Loucy (cell line): ENCODE measurements around the gene SND1.

Source experiments
- H2AFZ ChIP-seq: fragments of 200-600 bp; sonication (generic); 2 replicates; pipeline ENCODE4 v1.6.0; 2016; ENCODE audit warnings: antibody characterized with exemption, mild to moderate bottlenecking, low read length, moderate library complexity
- H3F3A ChIP-seq: fragments of 200-600 bp; 2 replicates; pipeline ENCODE4 v1.6.0; 2016; ENCODE audit warnings: antibody characterized with exemption, low read depth, mild to moderate bottlenecking
- H3K27me3 ChIP-seq: fragments of 200-600 bp; sonication (generic); 2 replicates; pipeline ENCODE4 v1.6.1; 2014; ENCODE audit warnings: low read length, mild to moderate bottlenecking; ENCODE audit not compliant: insufficient read depth, poor library complexity, severe bottlenecking
- H3K36me3 ChIP-seq: fragments of 200-600 bp; sonication (generic); 2 replicates; pipeline ENCODE4 v1.6.1; 2016; ENCODE audit warnings: low read length; ENCODE audit not compliant: insufficient read depth
- H3K4me1 ChIP-seq: fragments of 200-600 bp; sonication (generic); 2 replicates; pipeline ENCODE4 v1.5.1; 2014; ENCODE audit warnings: low read length, mild to moderate bottlenecking; ENCODE audit not compliant: insufficient read depth, poor library complexity, severe bottlenecking
- H3K4me2 ChIP-seq: fragments of 200-600 bp; sonication (generic); 2 replicates; pipeline ENCODE4 v1.6.0; 2014; ENCODE audit warnings: antibody characterized with exemption, low read length, low read depth, mild to moderate bottlenecking; ENCODE audit not compliant: poor library complexity, severe bottlenecking
- H3K4me3 ChIP-seq: fragments of 200-600 bp; sonication (generic); 2 replicates; pipeline ENCODE4 v1.5.1; 2014; ENCODE audit warnings: low read length, mild to moderate bottlenecking, mixed read lengths; ENCODE audit not compliant: poor library complexity, severe bottlenecking
- H3K79me2 ChIP-seq: fragments of 200-600 bp; sonication (generic); 2 replicates; pipeline ENCODE4 v1.6.1; 2014; ENCODE audit warnings: low read length; ENCODE audit not compliant: insufficient read depth
- H3K9ac ChIP-seq: fragments of 200-600 bp; sonication (generic); 2 replicates; pipeline ENCODE4 v1.6.0; 2014; ENCODE audit warnings: mild to moderate bottlenecking, low read depth, low read length, moderate library complexity; ENCODE audit not compliant: poor library complexity, severe bottlenecking
- H3K9me2 ChIP-seq: fragments of 200-600 bp; sonication (generic); replicated peaks from 2 replicates; pipeline ENCODE4 v1.6.1; 2016; ENCODE audit warnings: low read depth, low read length, mixed read lengths
- H3K9me3 ChIP-seq: fragments of 200-600 bp; sonication (generic); 2 replicates; pipeline ENCODE4 v1.6.1; 2014; ENCODE audit warnings: mild to moderate bottlenecking, antibody characterized with exemption, low read length, low read depth; ENCODE audit not compliant: insufficient read depth
- H4K20me1 ChIP-seq: fragments of 200-600 bp; sonication (generic); 2 replicates; pipeline ENCODE4 v1.6.0; 2014; ENCODE audit warnings: antibody characterized with exemption, low read length, mild to moderate bottlenecking; ENCODE audit not compliant: insufficient read depth, poor library complexity, severe bottlenecking
- CTCF ChIP-seq: fragments of 200-600 bp; sonication (generic); conservative IDR thresholded peaks from 2 replicates; pipeline ENCODE4 v1.5.1; 2014; ENCODE audit warnings: mild to moderate bottlenecking, antibody characterized with exemption, low read length
- EZH2phosphoT487 ChIP-seq: fragments of 200-600 bp; IDR thresholded peaks from 2 replicates; pipeline ENCODE4 v1.6.1; 2018; ENCODE audit warnings: antibody characterized with exemption, mild to moderate bottlenecking, moderate library complexity, borderline replicate concordance

SND1 gene

GRCh38 chr7:127918130-127918529, 266.1 kb downstream of the SND1 start:
- H3K36me3 ChIP-seq = no peaks in the 10 kb centered on the region
- no peak overlapping the region for H3K9ac ChIP-seq
- TF ChIP-seq EZH2phosphoT487 (no peak), CTCF (no peak)
- no peaks in the 10 kb centered on the region for H3K4me1 ChIP-seq
- no peaks in the 10 kb centered on the region for H3K27me3 ChIP-seq
- H3K4me2 ChIP-seq = no peak overlapping the region
- H3K4me3 ChIP-seq = no peak overlapping the region
- no peaks in the 10 kb centered on the region for H3K9me2 ChIP-seq
- H3F3A ChIP-seq = no peaks in the 10 kb centered on the region
- no peak overlapping the region for H2AFZ ChIP-seq
- H4K20me1 ChIP-seq = peaks cover 5% of the 10 kb centered on the region
- H3K79me2 ChIP-seq = no peaks in the 10 kb centered on the region; the same call in 1 of the 2 replicates
- H3K9me3 ChIP-seq = no peaks in the 10 kb centered on the region

GRCh38 chr7:127920787-127921438, 268.9 kb downstream of the SND1 start:
- TF ChIP-seq CTCF = no peak
- no peak for TF ChIP-seq EZH2phosphoT487
- no peaks in the 10 kb centered on the region for H3K4me1 ChIP-seq
- no peaks in the 10 kb centered on the region for H3K27me3 ChIP-seq
- no peak overlapping the region for H3K4me2 ChIP-seq
- no peak overlapping the region for H3K4me3 ChIP-seq
- H2AFZ ChIP-seq = no peak overlapping the region
- H3K9me3 ChIP-seq = no peaks in the 10 kb centered on the region
- no peaks in the 10 kb centered on the region; the same call in 1 of the 2 replicates for H3K79me2 ChIP-seq
- no peak overlapping the region for H3K9ac ChIP-seq
- peaks cover 5% of the 10 kb centered on the region for H4K20me1 ChIP-seq
- H3F3A ChIP-seq = no peaks in the 10 kb centered on the region
- H3K9me2 ChIP-seq = no peaks in the 10 kb centered on the region
- no peaks in the 10 kb centered on the region for H3K36me3 ChIP-seq

GRCh38 chr7:127922656-127923055, 270.7 kb downstream of the SND1 start:
- Histone ChIP-seq H3K27me3 (no peaks in the 10 kb centered on the region), H3K9me3 (no peaks in the 10 kb centered on the region), H3K79me2 (peaks cover 5% of the 10 kb centered on the region; the same call in 1 of the 2 replicates), H3K9ac (no peak overlapping the region), H3K9me2 (no peaks in the 10 kb centered on the region), H3K4me1 (peaks cover under 1% of the 10 kb centered on the region), H3K4me2 (no peak overlapping the region), H3K36me3 (no peaks in the 10 kb centered on the region), H2AFZ (no peak overlapping the region), H3K4me3 (no peak overlapping the region), H4K20me1 (no peaks in the 10 kb centered on the region), H3F3A (no peaks in the 10 kb centered on the region)
- no peak for TF ChIP-seq EZH2phosphoT487
- TF ChIP-seq CTCF = no peak
